Measurements from ENCODE around the gene ILKAP. TPM values are rescaled to one million over a fixed set of nuclear protein-coding genes. Genes with fewer than 3 reads are reported as not detected.

The ILKAP gene
- total RNA-seq, 2 donors from 2014 or later = 23.4 to 27.9 TPM

GRCh38 chr2:238169708-238170251, 33.7 kb downstream of the ILKAP start:
- ATAC-seq = peak; percentile 60 to 73
- no peak for DNase-seq
- intact Hi-C loops (cut with DNase I) = no loop called here

- peak; percentile 23 to 40 for ATAC-seq
Measured at GRCh38 chr2:238169048-238169707, 34.3 kb downstream of the ILKAP start.

GRCh38 chr2:238168196-238169047, 35.1 kb downstream of the ILKAP start:
- DNase-seq (no peak), ATAC-seq (no peak)
- intact Hi-C loops (cut with DNase I) = no loop called here

More at GRCh38 chr2:238169048-238169707, 34.3 kb downstream of the ILKAP start:
- intact Hi-C loops (cut with DNase I) = no loop called here
- peak; percentile 71 for DNase-seq

- DNase-seq = no peak
- intact Hi-C loops (cut with DNase I) = no loop called here
- no peak for ATAC-seq
Measured at GRCh38 chr2:238167761-238168160, 35.7 kb downstream of the ILKAP start.

- ATAC-seq = no peak
Measured at GRCh38 chr2:238167344-238167715, 36.2 kb downstream of the ILKAP start.

GRCh38 chr2:238166391-238167343, 36.8 kb downstream of the ILKAP start:
- ATAC-seq = no peak
- intact Hi-C loops (cut with DNase I) = no loop called here
- DNase-seq = no peak

More at GRCh38 chr2:238167344-238167715, 36.2 kb downstream of the ILKAP start:
- no peak for DNase-seq
- intact Hi-C loops (cut with DNase I) = no loop called here

GRCh38 chr2:238165288-238165921, 38.1 kb downstream of the ILKAP start:
- intact Hi-C loops (cut with DNase I) = no loop called here
- no peak for ATAC-seq
- no peak for DNase-seq

GRCh38 chr2:238164906-238165287, 38.6 kb downstream of the ILKAP start:
- intact Hi-C loops (cut with DNase I) = no loop called here
- ATAC-seq = no peak
- DNase-seq = no peak

- DNase-seq (peak; percentile 27), ATAC-seq (no peak)
- intact Hi-C loops (cut with DNase I) = no loop called here
Measured at GRCh38 chr2:238163481-238164198, 39.9 kb downstream of the ILKAP start.

- DNase-seq (peak; percentile 22), ATAC-seq (no peak)
- intact Hi-C loops (cut with DNase I) = no loop called here
Measured at GRCh38 chr2:238162846-238163441, 40.6 kb downstream of the ILKAP start.

- ATAC-seq (no peak), DNase-seq (peak; percentile 18)
- intact Hi-C loops (cut with DNase I) = no loop called here
Measured at GRCh38 chr2:238162251-238162845, 41.1 kb downstream of the ILKAP start.

- DNase-seq = peak; percentile 19
- no peak for ATAC-seq
- intact Hi-C loops (cut with DNase I) = no loop called here
Measured at GRCh38 chr2:238161291-238162051, 42.0 kb downstream of the ILKAP start.

- ATAC-seq (no peak), DNase-seq (peak; percentile 28)
- intact Hi-C loops (cut with DNase I) = no loop called here
Measured at GRCh38 chr2:238160206-238161129, 43.0 kb downstream of the ILKAP start.

GRCh38 chr2:238159661-238160205, 43.8 kb downstream of the ILKAP start:
- intact Hi-C loops (cut with DNase I) = no loop called here
- DNase-seq (peak; percentile 18), ATAC-seq (no peak)

- intact Hi-C loops (cut with DNase I) = no loop called here
- peak; percentile 20 for DNase-seq
- no peak for ATAC-seq
Measured at GRCh38 chr2:238159071-238159539, 44.4 kb downstream of the ILKAP start.
